Stimulated activated CD8-positive, alpha-beta memory T cell treated with anti-CD3 and anti-CD28 coated beads, Interleukin-7, amount 100 ng/mL, for 4 hours (primary cell): ENCODE measurements around the gene CSRNP3.

Source experiments
- DNase-seq, 2 donors: peaks; one replicate each; pipeline ENCODE4 v3.0.0-alpha.2; 2020; ENCODE audit warnings: low read depth in 2 of 2

CSRNP3 gene

GRCh38 chr2:165539985-165540384, 70.5 kb downstream of the CSRNP3 start:
- DNase-seq: no peak

- no peak for DNase-seq
Observed at GRCh38 chr2:165544897-165545296, 75.4 kb downstream of the CSRNP3 start.

- DNase-seq: no peak
Observed at GRCh38 chr2:165547900-165548299, 78.4 kb downstream of the CSRNP3 start.

GRCh38 chr2:165549619-165550018, 80.1 kb downstream of the CSRNP3 start:
- DNase-seq: no peak

- no peak for DNase-seq
Observed at GRCh38 chr2:165558832-165559231, 89.3 kb downstream of the CSRNP3 start.

- no peak for DNase-seq
Observed at GRCh38 chr2:165560377-165560988, 91.0 kb downstream of the CSRNP3 start.

GRCh38 chr2:165561516-165561915, 92.0 kb downstream of the CSRNP3 start:
- no peak for DNase-seq

GRCh38 chr2:165562233-165562632, 92.7 kb downstream of the CSRNP3 start:
- DNase-seq: no peak

GRCh38 chr2:165563468-165564225, 94.1 kb downstream of the CSRNP3 start:
- DNase-seq: no peak

GRCh38 chr2:165566008-165566407, 96.5 kb downstream of the CSRNP3 start:
- no peak for DNase-seq

- no peak for DNase-seq
Observed at GRCh38 chr2:165567273-165567672, 97.8 kb downstream of the CSRNP3 start.

GRCh38 chr2:165568361-165568760, 98.9 kb downstream of the CSRNP3 start:
- DNase-seq: no peak

- no peak for DNase-seq
Observed at GRCh38 chr2:165571477-165571876, 102.0 kb downstream of the CSRNP3 start.

- DNase-seq: no peak
Observed at GRCh38 chr2:165572151-165572550, 102.7 kb downstream of the CSRNP3 start.

- DNase-seq: no peak
Observed at GRCh38 chr2:165573534-165574461, 104.3 kb downstream of the CSRNP3 start.

GRCh38 chr2:165575044-165575615, 105.6 kb downstream of the CSRNP3 start:
- no peak for DNase-seq

GRCh38 chr2:165576409-165577154, 107.1 kb downstream of the CSRNP3 start:
- DNase-seq: no peak

- DNase-seq: no peak
Observed at GRCh38 chr2:165582409-165582808, 112.9 kb downstream of the CSRNP3 start.

- DNase-seq: no peak
Observed at GRCh38 chr2:165582863-165583506, 113.5 kb downstream of the CSRNP3 start.

GRCh38 chr2:165584126-165584654, 114.7 kb downstream of the CSRNP3 start:
- no peak for DNase-seq

GRCh38 chr2:165586019-165586418, 116.5 kb downstream of the CSRNP3 start:
- no peak for DNase-seq
